Loucy (cell line): ENCODE results near the gene BIN1.
"Not testable (repeated sequence)": the region's sequence is repeated elsewhere in the genome, so short reads cannot be mapped to it uniquely, and the experiment has no call there.

ENCODE experiments used
- H2AFZ ChIP-seq: fragments of 200-600 bp; sonication (generic); 2 replicates; pipeline ENCODE4 v1.6.0; 2016; ENCODE audit warnings: antibody characterized with exemption, mild to moderate bottlenecking, low read length, moderate library complexity
- H3F3A ChIP-seq: fragments of 200-600 bp; 2 replicates; pipeline ENCODE4 v1.6.0; 2016; ENCODE audit warnings: antibody characterized with exemption, low read depth, mild to moderate bottlenecking
- H3K27me3 ChIP-seq: fragments of 200-600 bp; sonication (generic); 2 replicates; pipeline ENCODE4 v1.6.1; 2014; ENCODE audit warnings: low read length, mild to moderate bottlenecking; ENCODE audit not compliant: insufficient read depth, poor library complexity, severe bottlenecking
- H3K36me3 ChIP-seq: fragments of 200-600 bp; sonication (generic); 2 replicates; pipeline ENCODE4 v1.6.1; 2016; ENCODE audit warnings: low read length; ENCODE audit not compliant: insufficient read depth
- H3K4me1 ChIP-seq: fragments of 200-600 bp; sonication (generic); 2 replicates; pipeline ENCODE4 v1.5.1; 2014; ENCODE audit warnings: low read length, mild to moderate bottlenecking; ENCODE audit not compliant: insufficient read depth, poor library complexity, severe bottlenecking
- H3K4me2 ChIP-seq: fragments of 200-600 bp; sonication (generic); 2 replicates; pipeline ENCODE4 v1.6.0; 2014; ENCODE audit warnings: antibody characterized with exemption, low read length, low read depth, mild to moderate bottlenecking; ENCODE audit not compliant: poor library complexity, severe bottlenecking
- H3K4me3 ChIP-seq: fragments of 200-600 bp; sonication (generic); 2 replicates; pipeline ENCODE4 v1.5.1; 2014; ENCODE audit warnings: low read length, mild to moderate bottlenecking, mixed read lengths; ENCODE audit not compliant: poor library complexity, severe bottlenecking
- H3K79me2 ChIP-seq: fragments of 200-600 bp; sonication (generic); 2 replicates; pipeline ENCODE4 v1.6.1; 2014; ENCODE audit warnings: low read length; ENCODE audit not compliant: insufficient read depth
- H3K9ac ChIP-seq: fragments of 200-600 bp; sonication (generic); 2 replicates; pipeline ENCODE4 v1.6.0; 2014; ENCODE audit warnings: mild to moderate bottlenecking, low read depth, low read length, moderate library complexity; ENCODE audit not compliant: poor library complexity, severe bottlenecking
- H3K9me2 ChIP-seq: fragments of 200-600 bp; sonication (generic); replicated peaks from 2 replicates; pipeline ENCODE4 v1.6.1; 2016; ENCODE audit warnings: low read depth, low read length, mixed read lengths
- H3K9me3 ChIP-seq: fragments of 200-600 bp; sonication (generic); 2 replicates; pipeline ENCODE4 v1.6.1; 2014; ENCODE audit warnings: mild to moderate bottlenecking, antibody characterized with exemption, low read length, low read depth; ENCODE audit not compliant: insufficient read depth
- H4K20me1 ChIP-seq: fragments of 200-600 bp; sonication (generic); 2 replicates; pipeline ENCODE4 v1.6.0; 2014; ENCODE audit warnings: antibody characterized with exemption, low read length, mild to moderate bottlenecking; ENCODE audit not compliant: insufficient read depth, poor library complexity, severe bottlenecking
- EZH2phosphoT487 ChIP-seq: fragments of 200-600 bp; IDR thresholded peaks from 2 replicates; pipeline ENCODE4 v1.6.1; 2018; ENCODE audit warnings: antibody characterized with exemption, mild to moderate bottlenecking, moderate library complexity, borderline replicate concordance
- TF ChIP-seq, protein P1 (sequence below): fragments of 200-600 bp; sonication (generic); conservative IDR thresholded peaks from 2 replicates; pipeline ENCODE4 v1.5.1; 2014; ENCODE audit warnings: mild to moderate bottlenecking, antibody characterized with exemption, low read length

The BIN1 gene

GRCh38 chr2:127029350-127030051 is 77.5 kb downstream of the BIN1 start:
- H3K4me2 ChIP-seq = no peak overlapping the region
- H3K79me2 ChIP-seq = no peaks in the 10 kb centered on the region
- H3K36me3 ChIP-seq = no peaks in the 10 kb centered on the region
- no peaks in the 10 kb centered on the region for H3F3A ChIP-seq
- H4K20me1 ChIP-seq = no peaks in the 10 kb centered on the region
- no peak overlapping the region for H2AFZ ChIP-seq
- no peaks in the 10 kb centered on the region for H3K4me1 ChIP-seq
- TF ChIP-seq, protein P1, sequence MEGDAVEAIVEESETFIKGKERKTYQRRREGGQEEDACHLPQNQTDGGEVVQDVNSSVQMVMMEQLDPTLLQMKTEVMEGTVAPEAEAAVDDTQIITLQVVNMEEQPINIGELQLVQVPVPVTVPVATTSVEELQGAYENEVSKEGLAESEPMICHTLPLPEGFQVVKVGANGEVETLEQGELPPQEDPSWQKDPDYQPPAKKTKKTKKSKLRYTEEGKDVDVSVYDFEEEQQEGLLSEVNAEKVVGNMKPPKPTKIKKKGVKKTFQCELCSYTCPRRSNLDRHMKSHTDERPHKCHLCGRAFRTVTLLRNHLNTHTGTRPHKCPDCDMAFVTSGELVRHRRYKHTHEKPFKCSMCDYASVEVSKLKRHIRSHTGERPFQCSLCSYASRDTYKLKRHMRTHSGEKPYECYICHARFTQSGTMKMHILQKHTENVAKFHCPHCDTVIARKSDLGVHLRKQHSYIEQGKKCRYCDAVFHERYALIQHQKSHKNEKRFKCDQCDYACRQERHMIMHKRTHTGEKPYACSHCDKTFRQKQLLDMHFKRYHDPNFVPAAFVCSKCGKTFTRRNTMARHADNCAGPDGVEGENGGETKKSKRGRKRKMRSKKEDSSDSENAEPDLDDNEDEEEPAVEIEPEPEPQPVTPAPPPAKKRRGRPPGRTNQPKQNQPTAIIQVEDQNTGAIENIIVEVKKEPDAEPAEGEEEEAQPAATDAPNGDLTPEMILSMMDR = no peak
- TF ChIP-seq EZH2phosphoT487 = no peak
- H3K9me2 ChIP-seq = no peaks in the 10 kb centered on the region
- H3K4me3 ChIP-seq = no peak overlapping the region
- H3K9me3 ChIP-seq = no peaks in the 10 kb centered on the region
- no peaks in the 10 kb centered on the region for H3K27me3 ChIP-seq
- H3K9ac ChIP-seq = no peak overlapping the region

- H3K4me3 ChIP-seq, H4K20me1 ChIP-seq, H3K27me3 ChIP-seq, H3K79me2 ChIP-seq, H3K4me1 ChIP-seq, H3K36me3 ChIP-seq, H3F3A ChIP-seq, H3K9ac ChIP-seq, H3K9me3 ChIP-seq, H2AFZ ChIP-seq, H3K9me2 ChIP-seq, H3K4me2 ChIP-seq: not testable (repeated sequence)
These were observed 78.2 kb downstream of the BIN1 start for GRCh38 chr2:127028745-127029144.

- no peak overlapping the region for H3K9ac ChIP-seq
- TF ChIP-seq, protein P1 = peak; percentile 49
- no peak for TF ChIP-seq EZH2phosphoT487
- no peaks in the 10 kb centered on the region for H4K20me1 ChIP-seq
- H3K79me2 ChIP-seq = no peaks in the 10 kb centered on the region
- H3K27me3 ChIP-seq = no peaks in the 10 kb centered on the region
- no peaks in the 10 kb centered on the region for H3K4me1 ChIP-seq
- no peak overlapping the region for H3K4me3 ChIP-seq
- H3K9me2 ChIP-seq = no peaks in the 10 kb centered on the region
- H3F3A ChIP-seq = no peaks in the 10 kb centered on the region
- H3K9me3 ChIP-seq = no peaks in the 10 kb centered on the region
- no peak overlapping the region for H2AFZ ChIP-seq
- no peaks in the 10 kb centered on the region for H3K36me3 ChIP-seq
- no peak overlapping the region for H3K4me2 ChIP-seq
These were observed 79.2 kb downstream of the BIN1 start for GRCh38 chr2:127027715-127028114.
